Midbrain (tissue), 1 donor: ENCODE results near the gene STARD13.

Source experiments
- DNase-seq: peaks from one replicate; lab custom pipeline; 2025; lab: John Stamatoyannopoulos, UW

The STARD13 gene

DNA sequence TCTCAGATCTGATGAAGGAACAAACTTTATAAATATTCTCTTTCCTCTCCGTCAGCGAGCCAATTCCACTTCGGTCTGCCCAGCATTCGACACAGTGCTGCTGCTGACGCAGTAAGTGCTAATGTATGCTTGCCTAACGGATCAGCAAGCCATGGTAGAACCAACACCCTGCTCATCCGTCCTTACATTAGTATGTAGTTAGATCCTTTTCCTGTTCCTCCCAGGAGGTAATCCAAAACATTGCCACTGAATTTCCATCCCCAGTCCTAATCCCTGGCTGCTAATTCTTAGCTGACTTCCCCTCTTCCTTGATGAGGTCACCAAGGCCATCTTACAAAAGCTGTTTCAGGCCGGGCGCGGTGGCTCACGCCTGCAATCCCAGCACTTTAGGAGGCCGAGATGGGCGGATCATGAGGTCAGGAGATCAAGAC, 88.0 kb downstream of the STARD13 start:
- DNase-seq = no peak

- DNase-seq = no peak
Observed at GRCh38 chr13:33196767-33197166, 88.8 kb downstream of the STARD13 start.

DNA sequence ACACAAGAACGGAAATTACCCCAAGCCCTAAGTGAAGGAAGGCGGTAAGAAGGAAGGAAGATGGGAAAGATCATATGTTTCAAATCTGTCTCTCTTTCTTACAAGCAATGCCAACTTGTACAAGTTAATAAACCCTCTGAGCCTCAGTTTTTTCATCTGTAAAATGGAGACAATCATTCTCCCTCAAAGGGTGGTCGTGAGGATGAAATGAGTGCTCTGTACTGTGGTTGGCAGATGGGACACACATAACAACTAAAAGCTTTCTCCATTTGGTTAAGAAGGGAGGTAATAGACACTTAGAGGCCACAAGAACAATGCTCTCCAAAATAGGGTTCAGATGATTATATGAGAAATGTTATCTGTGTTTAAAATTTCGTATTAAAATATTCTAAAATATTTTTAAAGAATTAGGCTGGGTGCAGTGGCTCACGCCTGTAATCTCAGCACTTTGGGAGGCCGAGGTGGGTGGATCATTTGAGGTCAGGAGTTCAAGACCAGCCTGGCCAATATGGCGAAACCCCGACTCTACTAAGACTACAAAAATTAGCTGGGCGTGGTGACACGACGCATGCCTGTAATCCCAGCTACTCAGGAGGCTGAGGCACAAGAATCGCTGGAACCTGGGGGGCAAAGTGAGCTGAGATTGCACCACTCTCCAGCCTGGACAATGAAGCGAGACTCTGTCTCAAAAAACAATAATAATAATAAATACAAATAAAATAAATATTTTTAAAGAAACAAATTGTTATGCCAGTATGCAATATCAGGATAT, 89.7 kb downstream of the STARD13 start:
- DNase-seq = no peak

DNA sequence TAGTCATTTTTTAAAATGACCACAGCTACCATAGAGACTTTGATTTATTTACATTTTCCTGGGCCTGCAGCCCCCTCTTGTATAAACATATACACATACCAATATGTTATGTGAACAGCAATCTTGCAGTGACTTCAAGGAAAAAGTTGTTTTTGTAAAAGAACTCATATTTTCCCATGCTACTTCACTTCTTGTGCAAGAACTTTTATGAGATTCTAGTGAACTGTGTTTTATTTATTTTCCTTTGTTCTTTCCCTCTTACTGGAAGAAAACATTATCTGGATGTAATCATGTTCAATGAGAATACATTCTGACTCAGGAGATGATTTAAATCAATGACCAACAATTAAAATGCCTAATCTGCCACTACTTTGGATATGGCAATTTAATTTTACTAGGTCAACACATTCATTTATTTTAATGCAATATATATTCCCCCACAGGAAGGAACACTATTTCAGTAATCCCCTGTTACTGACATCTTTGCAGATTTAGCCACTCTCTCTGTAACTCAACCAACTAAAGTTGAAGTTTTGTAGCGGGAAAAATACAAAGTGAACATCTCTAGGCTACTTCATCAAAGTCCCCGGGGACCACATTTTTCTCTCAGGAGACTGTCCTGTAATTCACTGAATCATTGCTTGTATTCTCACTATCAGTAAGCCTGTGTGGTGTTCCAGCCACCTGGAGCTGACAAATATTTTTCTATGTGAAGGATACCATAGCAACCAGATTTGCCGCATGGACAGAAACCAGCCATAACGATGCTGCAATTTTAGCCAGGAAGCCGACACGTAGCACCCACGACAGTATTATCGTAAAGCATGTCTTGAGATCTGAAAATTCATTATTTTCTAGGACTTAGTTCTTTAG, 90.5 kb downstream of the STARD13 start:
- DNase-seq = no peak

GRCh38 chr13:33193428-33193974, 92.1 kb downstream of the STARD13 start:
- no peak for DNase-seq

DNA sequence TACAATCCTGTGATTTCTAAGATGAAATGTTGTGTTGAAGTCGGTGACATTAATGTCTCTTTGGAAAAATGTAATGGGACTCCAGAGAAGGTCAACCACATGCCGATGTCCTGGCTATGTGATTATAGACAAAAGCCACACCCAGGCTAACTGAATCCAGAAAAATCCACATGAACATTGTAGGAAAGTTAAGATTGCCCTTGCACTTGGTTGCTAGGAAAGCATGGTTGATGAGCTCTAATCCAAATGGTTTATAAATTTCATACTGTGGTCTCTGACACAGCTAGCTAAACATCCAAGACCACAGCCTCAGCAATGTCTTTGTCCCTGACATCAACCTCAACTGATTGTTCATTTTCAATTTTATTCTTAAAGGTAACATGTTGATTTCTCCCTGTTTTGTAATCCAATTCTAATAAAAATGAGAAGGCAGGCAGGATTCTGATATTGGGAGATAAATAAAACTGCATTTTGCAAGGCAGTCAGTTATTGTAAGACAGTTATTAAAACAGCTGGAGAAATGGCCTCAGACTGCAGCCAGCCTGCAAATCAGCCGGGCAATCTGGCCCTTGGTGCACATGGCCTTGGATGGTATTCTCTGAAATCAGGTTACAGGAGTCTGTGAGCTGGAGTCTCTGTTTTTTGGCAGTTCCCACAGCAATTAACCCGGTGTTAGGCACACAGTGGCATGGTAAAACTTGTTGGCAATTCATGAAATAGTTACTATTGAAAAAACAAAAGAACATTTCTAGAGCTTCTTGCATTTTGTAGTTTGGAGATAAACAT, 93.9 kb downstream of the STARD13 start:
- DNase-seq = no peak

GRCh38 chr13:33189470-33189869, 96.1 kb downstream of the STARD13 start:
- no peak for DNase-seq

- no peak for DNase-seq
Observed at GRCh38 chr13:33188093-33188882, 97.3 kb downstream of the STARD13 start.

DNA sequence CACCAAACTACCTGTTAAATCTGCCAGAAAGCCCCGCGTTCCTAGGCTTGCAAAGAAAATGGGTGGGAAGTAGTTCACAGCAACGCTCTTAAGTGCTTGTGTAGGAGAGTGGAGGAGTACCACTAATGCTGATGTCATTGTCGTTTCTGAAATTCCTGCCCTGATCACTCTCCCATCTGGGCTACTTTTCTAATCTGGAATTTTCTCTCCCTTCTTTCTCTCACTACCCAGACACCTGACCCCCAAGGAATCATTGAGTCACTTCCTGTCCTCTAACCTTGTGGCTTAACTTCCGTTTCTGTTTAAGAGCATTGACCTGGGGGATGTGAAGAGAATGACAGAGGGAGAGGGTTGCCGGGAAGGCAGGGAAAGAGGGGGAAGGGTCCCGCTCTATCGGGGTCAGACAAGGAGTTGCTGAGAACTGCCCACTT, 98.7 kb downstream of the STARD13 start:
- DNase-seq = no peak

DNA sequence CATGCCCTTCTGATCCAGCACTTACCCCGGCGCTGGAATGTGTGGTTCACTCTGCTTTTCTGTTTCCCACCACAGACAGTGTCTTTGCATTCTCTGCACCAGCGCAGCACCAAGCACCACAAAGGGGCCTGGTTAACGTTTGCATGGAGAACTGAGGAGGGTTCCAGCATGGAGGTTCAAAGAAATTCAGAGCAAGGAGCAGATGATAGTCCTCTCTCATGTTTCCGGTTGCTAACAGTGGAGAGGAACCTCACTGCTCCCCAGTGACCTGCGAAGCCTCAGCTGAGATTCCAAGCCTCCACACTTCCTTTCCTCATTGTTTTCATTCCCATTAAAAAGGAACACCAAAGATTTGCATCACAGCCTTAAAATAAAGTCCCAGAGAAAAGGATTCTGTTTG, 99.7 kb downstream of the STARD13 start:
- DNase-seq = no peak

- no peak for DNase-seq
Observed at GRCh38 chr13:33184530-33184929, 101.0 kb downstream of the STARD13 start.

GRCh38 chr13:33184112-33184490, 101.5 kb downstream of the STARD13 start:
- DNase-seq = no peak

- no peak for DNase-seq
Observed at GRCh38 chr13:33183431-33184111, 102.0 kb downstream of the STARD13 start.

DNA sequence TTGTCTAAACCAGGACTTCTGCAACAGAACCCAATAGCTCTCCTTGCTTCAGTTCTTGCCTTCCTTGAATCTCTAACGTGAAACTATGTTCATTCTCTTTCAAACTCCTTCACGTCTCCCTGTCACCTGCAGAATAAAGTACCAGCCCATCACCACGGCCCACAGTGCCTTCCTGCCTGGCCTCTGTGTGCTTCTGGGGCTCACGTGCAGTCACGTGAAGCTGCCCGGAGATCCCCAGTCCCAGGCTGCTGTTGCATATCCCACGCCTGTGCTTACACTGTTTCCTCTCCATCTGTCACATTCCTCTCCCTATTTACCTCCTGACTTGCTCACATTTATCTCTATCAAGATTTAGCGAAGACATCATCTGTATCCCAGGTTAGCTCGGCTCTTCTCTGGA, 102.8 kb downstream of the STARD13 start:
- DNase-seq = no peak

- no peak for DNase-seq
Observed at GRCh38 chr13:33181264-33181663, 104.3 kb downstream of the STARD13 start.

- no peak for DNase-seq
Observed at GRCh38 chr13:33180122-33180804, 105.3 kb downstream of the STARD13 start.

GRCh38 chr13:33179463-33179862, 106.1 kb downstream of the STARD13 start:
- DNase-seq = no peak

- no peak for DNase-seq
Observed at GRCh38 chr13:33178209-33178840, 107.2 kb downstream of the STARD13 start.
